ENCODE measurements around the gene SORCS3. TPM values are rescaled to one million over a fixed set of nuclear protein-coding genes. Genes with fewer than 3 reads are reported as not detected.

SORCS3 gene
- total and polyA plus RNA-seq, 2 of the 4 experiments (the other 2 are of a cell fraction), result not detected

- no peak overlapping the region for H2BK5ac ChIP-seq (ENCODE audit: low read depth, low read length, poor library complexity, severe bottlenecking)
- H3K4me1 ChIP-seq (ENCODE audit: control insufficient read depth, insufficient read depth, low read length), result no peaks in the 10 kb centered on the region
- H2BK120ac ChIP-seq (ENCODE audit: low read depth, low read length), result no peak overlapping the region
- ATAC-seq (ENCODE audit: low read depth) (no peak), DNase-seq (no peak)
- intact Hi-C loops (cut with micrococcal nuclease), result no loop called here
- no peak overlapping the region for H2AK5ac ChIP-seq (ENCODE audit: low read depth, low read length)
- H4K20me1 ChIP-seq (ENCODE audit: insufficient read depth, low read length), result no peaks in the 10 kb centered on the region
- H3K9me1 ChIP-seq (ENCODE audit: insufficient read depth, low read length), result no peaks in the 10 kb centered on the region
- H3K4me3 ChIP-seq (ENCODE audit: insufficient read depth, low read depth, low read length), result no peak overlapping the region
- no peak overlapping the region for H2BK20ac ChIP-seq (ENCODE audit: low read depth, low read length)
- no peak overlapping the region for H4K5ac ChIP-seq (ENCODE audit: low read depth, low read length)
- in situ Hi-C loops (cut with MboI; ENCODE audit: low sequenced_read_pairs), result no loop called here
- H3K36me3 ChIP-seq (ENCODE audit: control insufficient read depth, insufficient read depth, low read length), result no peaks in the 10 kb centered on the region
- no peaks in the 10 kb centered on the region for H3K27me3 ChIP-seq (ENCODE audit: control insufficient read depth, insufficient read depth, low read length)
- no peak overlapping the region for H3K4ac ChIP-seq (ENCODE audit: low read depth, low read length)
- no peak overlapping the region for H4K91ac ChIP-seq (ENCODE audit: insufficient read depth, low read depth, low read length)
- H3K18ac ChIP-seq (ENCODE audit: low read depth, low read length), result no peak overlapping the region
- H2AFZ ChIP-seq (replicated peaks; ENCODE audit: low read length, poor library complexity), result no peak overlapping the region
- H2BK15ac ChIP-seq (ENCODE audit: low read depth, low read length), result no peak overlapping the region
- ChIA-PET CTCF (no interaction called here), POLR2A (ENCODE audit: unreplicated experiment) (no interaction called here)
- no peak overlapping the region for H3K23ac ChIP-seq (ENCODE audit: low read depth, low read length)
- BruUV-seq (replicated peaks), result no TSS peak
- no peak overlapping the region for H2AK9ac ChIP-seq (replicated peaks; ENCODE audit: low read depth, low read length, poor library complexity)
- no peak overlapping the region for H3K56ac ChIP-seq (ENCODE audit: extremely low read depth, insufficient read depth, low read length)
- TF ChIP-seq RAD21 (IDR thresholded peaks at IDR 0.05; ENCODE audit: low read length) (no peak), RCOR1 (IDR thresholded peaks at IDR 0.05; ENCODE audit: insufficient replicate concordance, low read length) (no peak), MAZ (IDR thresholded peaks at IDR 0.05; ENCODE audit: borderline replicate concordance, low read depth, low read length) (no peak), POLR2A (IDR thresholded peaks at IDR 0.05; ENCODE audit: low read depth, low read length) (no peak), MAFK (IDR thresholded peaks at IDR 0.05; ENCODE audit: low read depth, low read length) (no peak), SMC3 (IDR thresholded peaks at IDR 0.05; ENCODE audit: low read depth, low read length) (no peak), CHD1 (IDR thresholded peaks at IDR 0.05; ENCODE audit: low read depth, low read length) (no peak), MXI1 (IDR thresholded peaks at IDR 0.05; ENCODE audit: borderline replicate concordance, low read depth, low read length) (no peak), CEBPB (IDR thresholded peaks at IDR 0.05; ENCODE audit: low read depth, low read length) (no peak), FOS (IDR thresholded peaks at IDR 0.05; ENCODE audit: low read depth, low read length) (no peak), RFX5 (IDR thresholded peaks at IDR 0.05; ENCODE audit: low read depth, low read length) (no peak), BHLHE40 (IDR thresholded peaks at IDR 0.05; ENCODE audit: low read depth, low read length) (no peak), ELK1 (IDR thresholded peaks at IDR 0.05; ENCODE audit: borderline replicate concordance, low read depth, low read length) (no peak), NFE2L2 (IDR thresholded peaks at IDR 0.05; ENCODE audit: low read depth, low read length) (no peak)
- TF ChIP-seq, protein P1, sequence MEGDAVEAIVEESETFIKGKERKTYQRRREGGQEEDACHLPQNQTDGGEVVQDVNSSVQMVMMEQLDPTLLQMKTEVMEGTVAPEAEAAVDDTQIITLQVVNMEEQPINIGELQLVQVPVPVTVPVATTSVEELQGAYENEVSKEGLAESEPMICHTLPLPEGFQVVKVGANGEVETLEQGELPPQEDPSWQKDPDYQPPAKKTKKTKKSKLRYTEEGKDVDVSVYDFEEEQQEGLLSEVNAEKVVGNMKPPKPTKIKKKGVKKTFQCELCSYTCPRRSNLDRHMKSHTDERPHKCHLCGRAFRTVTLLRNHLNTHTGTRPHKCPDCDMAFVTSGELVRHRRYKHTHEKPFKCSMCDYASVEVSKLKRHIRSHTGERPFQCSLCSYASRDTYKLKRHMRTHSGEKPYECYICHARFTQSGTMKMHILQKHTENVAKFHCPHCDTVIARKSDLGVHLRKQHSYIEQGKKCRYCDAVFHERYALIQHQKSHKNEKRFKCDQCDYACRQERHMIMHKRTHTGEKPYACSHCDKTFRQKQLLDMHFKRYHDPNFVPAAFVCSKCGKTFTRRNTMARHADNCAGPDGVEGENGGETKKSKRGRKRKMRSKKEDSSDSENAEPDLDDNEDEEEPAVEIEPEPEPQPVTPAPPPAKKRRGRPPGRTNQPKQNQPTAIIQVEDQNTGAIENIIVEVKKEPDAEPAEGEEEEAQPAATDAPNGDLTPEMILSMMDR (conservative IDR thresholded peaks at IDR 0.05; ENCODE audit: low read depth, low read length), result no peak
- TF ChIP-seq, protein P2, sequence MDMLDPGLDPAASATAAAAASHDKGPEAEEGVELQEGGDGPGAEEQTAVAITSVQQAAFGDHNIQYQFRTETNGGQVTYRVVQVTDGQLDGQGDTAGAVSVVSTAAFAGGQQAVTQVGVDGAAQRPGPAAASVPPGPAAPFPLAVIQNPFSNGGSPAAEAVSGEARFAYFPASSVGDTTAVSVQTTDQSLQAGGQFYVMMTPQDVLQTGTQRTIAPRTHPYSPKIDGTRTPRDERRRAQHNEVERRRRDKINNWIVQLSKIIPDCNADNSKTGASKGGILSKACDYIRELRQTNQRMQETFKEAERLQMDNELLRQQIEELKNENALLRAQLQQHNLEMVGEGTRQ (IDR thresholded peaks at IDR 0.05; ENCODE audit: low read depth, low read length), result no peak
- dilution Hi-C loops (cut with HindIII; ENCODE audit: low sequenced_read_pairs, unreplicated experiment), result no loop called here
- no peak overlapping the region for H3K9ac ChIP-seq (ENCODE audit: low read depth, low read length)
- no peaks in the 10 kb centered on the region for H3K79me1 ChIP-seq (ENCODE audit: low read depth in 1 of 2, low read length in 2 of 2)
- H3K4me2 ChIP-seq (ENCODE audit: low read depth, low read length), result no peak overlapping the region
- no CpG with 5 or more reads among the region's 2 CpGs for WGBS, 2 experiments (ENCODE audit: extremely low coverage in 2 of 2, insufficient read length in 1 of 2)
- H3K14ac ChIP-seq (replicated peaks; ENCODE audit: low read depth, low read length), result no peak overlapping the region
- H3K27ac ChIP-seq (ENCODE audit: insufficient read depth, low read length), result no peak overlapping the region
- peaks cover 8% of the 10 kb centered on the region for H3K9me3 ChIP-seq (ENCODE audit: control insufficient read depth, insufficient read depth, low read length)
- H4K8ac ChIP-seq (ENCODE audit: low read depth in 2 of 2, low read length in 2 of 2), result no peak overlapping the region
Measured at GRCh38 chr10:105145711-105146110, 504.6 kb downstream of the SORCS3 start.

All from IMR-90 (cell line).